HG02763 (cell line): ENCODE data around the gene PKN2.

Source experiments
- ATAC-seq: cut with Tn5 transposase; IDR thresholded peaks from one replicate; pipeline ENCODE4 v1.9.1; 2021; ENCODE audit warnings: mild to moderate bottlenecking, moderate library complexity; ENCODE audit not compliant: unreplicated experiment

The PKN2 gene

DNA sequence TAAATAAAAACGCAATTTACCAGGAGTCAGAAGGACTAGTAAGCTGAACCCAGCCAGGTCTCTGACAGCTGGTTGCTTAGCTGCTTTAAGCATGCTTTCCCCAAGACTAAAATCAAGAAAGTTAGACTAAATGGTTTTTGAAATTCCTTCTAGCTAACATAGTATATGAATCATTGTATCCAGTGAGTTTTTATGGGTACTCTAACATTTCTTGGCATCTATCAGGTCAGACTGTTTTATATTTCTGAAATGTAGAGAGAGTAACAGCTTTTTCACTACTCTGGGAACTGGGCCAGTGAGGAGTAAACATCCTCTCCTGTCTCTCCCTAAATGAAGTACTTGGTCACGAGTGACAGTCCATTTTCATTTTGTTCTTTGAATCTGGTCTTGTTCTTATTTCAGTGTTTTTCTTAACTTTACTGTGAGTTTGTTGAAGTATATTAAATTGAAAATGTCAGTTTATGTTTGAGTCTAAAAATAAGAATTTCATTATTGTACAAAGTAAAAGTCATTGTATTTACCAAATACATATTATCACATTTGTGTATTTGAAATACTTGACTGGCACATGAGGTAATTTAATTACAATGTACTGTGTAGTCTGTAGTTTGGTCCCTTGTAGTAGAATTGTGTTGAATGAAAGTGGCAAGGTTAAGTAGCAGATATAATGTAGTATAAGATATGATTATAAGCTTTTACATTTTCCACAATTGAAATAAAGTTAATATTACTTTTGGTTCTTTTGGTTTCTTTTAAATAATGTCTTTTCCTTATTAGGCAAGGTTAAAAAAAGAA lies 47.6 kb downstream of the PKN2 start:
- ATAC-seq, result no peak

DNA sequence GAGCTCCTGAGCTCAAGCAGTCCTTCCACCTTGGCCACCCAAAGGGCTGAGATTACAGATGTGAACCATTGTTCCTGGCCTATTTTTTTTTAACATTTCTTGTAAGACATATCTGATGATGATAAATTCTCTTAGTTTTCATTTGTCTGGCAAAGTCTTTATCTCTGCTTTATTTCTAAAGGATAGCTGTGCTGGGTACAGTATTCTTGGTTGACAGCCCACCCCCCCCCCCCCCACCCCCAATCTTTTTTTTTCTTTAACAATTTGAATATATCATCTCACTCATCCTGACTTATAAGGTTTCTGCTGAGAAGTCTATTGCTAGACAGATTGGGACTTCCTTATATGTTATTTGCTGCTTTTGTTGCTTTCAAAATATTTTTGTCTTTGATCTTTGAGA lies 51.3 kb downstream of the PKN2 start:
- ATAC-seq, result no peak

DNA sequence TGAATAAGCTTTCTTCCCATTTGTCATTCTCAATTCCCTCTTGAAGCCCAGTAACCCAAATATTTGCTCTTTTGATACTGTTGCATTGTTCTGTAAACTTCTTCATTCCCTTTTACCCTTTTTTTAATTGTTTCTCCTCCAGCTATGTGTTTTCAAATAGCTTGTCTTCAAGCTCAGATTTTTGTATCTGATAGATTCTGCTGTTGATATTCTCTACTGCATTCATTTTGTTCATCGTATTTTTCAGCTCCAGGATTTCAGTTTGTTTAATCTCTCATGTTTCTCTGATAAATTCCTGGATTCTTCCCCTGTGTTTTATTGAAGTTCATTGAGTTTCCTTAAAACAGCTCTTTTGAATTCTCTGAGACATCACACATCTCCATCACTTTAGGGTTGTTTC lies 51.8 kb downstream of the PKN2 start:
- no peak for ATAC-seq

DNA sequence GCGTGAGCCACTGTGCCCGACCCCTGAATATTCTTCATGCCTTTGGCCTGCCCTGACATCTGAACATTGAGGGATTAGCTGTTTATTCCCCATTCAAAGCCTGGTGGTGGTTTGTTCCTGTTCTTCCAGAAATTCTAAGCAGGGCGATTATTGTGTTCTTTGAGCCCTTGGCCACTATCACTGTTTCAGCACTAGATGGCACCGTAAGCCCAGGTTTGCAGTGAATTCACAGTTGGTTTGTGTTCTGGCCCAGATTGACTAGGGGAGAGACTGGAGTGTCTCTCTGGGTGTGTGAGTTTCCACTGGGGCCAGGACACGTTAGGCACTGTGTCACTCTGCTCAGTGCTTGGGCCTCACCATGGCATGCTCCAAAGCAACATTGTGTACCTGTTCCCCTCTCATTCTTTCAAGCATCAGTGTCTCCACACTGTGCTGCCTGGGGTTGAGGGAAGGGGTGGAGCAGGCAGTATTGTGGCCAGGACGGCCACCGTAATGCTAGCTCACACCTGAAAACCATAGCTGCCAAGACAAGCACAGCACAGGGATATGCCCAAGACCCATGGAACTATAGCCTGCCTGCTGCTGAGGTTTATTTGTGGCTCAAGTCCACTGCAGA lies 52.7 kb downstream of the PKN2 start:
- ATAC-seq, result no peak

DNA sequence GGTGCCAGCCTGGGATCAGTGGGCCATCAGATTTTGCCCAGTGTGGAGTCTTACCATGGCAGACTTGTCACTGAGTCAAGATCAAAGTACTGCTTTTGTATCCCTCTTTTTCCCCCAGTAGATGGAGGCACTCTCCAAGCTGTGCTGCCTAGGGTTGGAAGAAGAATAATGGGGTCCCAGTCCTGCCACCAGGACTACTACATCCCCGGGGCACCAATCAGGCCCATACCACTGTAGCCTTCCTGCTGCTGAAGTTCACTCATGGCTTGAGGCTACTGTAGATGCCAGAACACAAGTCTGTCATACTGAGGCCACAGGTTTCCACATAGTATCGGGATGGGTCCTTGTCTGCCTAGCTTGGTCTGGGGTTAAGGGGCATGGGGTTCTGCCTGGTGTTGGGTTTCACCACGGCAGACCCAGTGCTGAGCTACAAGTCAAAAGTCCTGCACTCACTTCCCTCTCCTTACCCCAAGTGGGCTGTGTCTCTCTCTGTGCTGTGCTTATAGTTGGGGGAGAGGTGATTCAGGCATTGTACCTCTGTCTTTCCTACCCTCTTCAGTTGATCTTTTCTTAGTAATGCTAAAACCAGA lies 53.4 kb downstream of the PKN2 start:
- no peak for ATAC-seq

DNA sequence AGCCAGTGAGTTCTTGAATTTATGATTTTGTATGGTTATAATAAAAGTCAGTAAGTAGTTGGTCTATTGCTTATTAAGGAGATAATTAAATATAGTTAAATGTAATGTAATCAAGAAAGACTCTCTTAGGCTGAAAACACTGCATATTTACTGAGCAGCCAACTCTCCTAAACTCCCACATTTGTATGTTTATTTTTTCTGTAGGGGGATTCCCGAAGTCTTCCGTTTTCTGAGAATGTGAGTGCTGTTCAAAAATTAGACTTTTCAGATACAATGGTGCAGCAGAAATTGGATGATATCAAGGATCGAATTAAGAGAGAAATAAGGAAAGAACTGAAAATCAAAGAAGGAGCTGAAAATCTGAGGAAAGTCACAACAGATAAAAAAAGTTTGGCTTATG lies 56.7 kb downstream of the PKN2 start:
- no peak for ATAC-seq

DNA sequence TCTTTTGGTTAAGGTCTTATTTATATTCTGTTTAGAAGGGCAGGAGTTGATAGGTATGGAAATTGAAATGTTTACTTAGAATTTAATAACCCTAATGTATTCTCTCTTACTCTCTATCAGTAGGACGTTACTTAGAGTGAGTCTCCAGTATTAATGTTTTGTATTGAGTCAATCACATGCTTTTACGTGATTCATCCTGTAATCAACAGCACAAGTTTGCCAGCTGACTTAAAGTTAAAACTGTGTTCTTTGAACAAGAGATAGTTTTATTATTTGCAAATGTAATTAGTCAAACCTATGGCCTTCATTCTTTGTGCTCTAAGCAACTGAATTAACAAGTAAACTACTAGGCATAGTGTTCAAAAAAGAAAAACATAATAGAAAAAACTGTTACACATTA lies 57.3 kb downstream of the PKN2 start:
- ATAC-seq, result no peak

DNA sequence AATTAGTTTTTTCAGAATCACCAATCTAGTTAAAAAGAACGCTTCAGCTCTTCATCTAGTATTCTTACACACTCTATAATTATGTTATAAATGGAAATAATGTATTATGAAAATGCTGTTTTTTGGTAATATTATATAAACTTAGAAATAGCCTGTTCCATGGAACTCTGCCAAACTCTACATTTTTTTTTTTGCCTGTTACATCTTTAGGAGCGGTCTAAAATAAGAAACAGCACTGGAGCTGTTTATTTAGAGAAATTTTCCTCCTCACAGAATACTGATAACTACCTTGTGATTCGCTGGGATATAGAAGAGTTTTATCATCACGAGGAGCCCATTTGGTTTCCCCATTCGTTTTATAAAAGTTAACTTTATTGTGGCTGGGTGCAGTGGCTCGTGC lies 58.5 kb downstream of the PKN2 start:
- no peak for ATAC-seq

DNA sequence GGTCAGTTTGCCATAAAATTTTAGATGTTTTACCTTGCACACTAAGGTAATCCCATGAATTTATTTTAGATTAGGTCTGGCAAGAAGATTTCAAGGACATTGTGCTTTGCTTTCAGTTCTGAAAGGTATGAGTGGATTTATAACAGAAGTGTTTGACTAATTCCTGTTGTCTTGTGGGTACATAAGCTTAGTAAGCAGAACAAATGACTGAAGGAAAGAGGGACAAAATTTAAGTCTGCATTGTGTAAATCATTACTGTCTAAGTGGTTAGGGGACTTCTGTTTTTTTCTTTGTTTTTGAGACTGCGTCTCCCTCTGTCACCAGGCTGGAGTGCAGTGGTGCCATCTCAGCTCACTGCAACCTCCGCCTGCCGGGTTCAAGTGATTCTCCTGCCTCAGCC lies 60.1 kb downstream of the PKN2 start:
- no peak for ATAC-seq

DNA sequence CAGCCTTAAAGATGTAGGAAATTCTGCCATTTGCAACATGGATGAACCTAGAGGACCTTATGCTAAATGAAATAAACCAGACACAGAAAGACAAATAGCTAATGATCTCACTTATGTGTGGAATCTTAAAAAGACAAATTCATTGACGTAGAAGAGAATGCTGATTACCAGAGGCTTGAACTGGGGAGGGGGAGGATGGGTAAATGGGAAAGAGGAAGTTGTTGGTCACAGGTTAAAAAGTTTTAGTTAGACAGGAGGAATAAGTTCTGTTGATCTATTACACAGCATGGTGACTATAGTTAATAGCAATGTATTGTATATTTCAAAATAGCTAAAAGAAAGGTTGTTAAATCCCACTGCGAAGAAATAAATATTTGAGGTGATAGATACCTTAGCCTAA lies 62.8 kb downstream of the PKN2 start:
- no peak for ATAC-seq

DNA sequence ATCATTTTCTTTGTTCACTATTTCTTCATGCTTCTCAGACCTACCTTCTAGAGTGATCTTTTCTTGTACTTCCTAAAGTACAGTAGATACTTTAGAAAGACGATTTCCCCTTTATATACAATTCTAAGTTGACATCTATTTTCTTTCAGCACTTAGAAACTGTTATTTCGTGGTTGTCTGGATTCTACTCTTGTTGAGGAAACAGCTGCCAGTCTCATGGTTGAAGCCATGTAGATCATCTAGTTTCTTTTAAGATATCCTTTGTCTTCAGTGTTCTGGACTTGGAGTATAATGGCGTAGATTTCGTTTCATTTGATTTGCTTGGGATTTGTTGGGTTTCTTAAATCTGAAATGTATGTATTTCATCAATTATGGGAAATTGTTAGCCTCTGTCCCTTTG lies 67.6 kb downstream of the PKN2 start:
- ATAC-seq, result no peak

DNA sequence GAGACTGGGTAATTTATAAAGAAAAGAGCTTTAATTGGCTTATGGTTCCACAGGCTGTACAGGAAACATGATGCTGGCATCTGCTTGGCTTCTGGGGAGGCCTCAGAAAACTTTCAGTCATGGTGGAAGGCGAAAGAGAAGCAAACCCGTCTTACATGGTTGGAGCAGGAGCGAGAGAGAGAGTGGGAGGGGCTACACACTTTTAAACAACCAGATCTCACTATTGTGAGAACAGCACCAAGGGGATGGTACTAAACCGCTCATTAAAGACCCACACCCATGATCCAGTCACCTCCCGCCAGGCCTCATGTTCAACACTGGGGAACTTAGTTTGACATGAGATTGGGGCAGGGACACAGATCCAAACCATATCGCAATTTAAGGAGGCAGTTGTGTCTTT lies 69.4 kb downstream of the PKN2 start:
- ATAC-seq, result no peak

DNA sequence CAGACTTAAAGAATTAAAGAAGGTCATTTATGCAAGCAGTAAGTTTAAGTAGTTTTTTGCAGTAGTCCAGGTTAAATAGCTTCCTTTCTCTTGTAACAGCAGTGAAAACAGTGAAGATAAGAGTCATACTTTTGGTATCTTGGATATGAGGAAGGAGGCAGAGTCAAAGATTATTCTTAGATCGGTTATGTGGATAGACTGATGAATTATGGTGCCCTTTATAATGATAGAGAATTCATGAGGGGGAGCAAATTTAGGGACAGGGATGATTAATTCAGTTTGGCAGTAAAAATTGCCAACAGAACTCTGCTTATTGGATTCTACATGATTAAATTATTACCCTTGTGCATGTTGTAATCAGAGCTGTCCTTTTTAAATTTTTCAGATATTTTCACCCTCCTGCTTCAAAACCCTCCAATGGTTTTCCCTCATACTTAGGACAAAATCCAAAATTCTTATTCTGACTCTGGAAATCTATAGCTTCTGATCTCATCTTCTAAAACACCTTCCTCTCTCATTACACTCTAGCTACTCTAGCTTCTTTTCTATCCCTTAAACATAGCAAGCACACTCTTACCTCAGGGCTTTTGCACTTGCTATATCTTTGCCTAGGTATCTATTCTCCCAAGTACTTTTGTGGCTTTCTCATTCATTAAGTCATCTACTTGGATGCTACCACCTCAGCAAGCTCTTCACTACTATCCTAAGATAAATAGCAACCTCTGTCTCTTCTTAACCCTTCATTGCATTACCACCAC lies 79.8 kb downstream of the PKN2 start:
- ATAC-seq, result no peak

DNA sequence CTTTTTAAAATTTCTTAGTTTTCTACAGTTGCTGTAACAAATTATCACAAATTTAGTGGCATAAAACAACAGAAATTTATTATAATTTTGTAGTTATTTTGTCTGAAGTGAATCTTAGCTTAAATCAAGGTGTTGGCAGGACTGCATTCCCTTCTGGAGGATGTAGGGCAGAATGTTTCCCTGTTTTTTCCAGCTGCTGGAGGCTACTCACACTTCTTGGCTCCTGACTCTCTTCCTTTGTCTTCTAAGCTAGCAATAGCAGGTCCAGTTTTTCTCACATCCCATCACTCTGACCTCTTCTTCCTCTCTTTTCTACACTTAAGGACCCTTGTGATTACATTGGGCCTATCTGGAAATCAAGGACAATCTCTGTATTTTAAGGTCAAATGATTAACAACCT lies 84.1 kb downstream of the PKN2 start:
- ATAC-seq, result no peak

DNA sequence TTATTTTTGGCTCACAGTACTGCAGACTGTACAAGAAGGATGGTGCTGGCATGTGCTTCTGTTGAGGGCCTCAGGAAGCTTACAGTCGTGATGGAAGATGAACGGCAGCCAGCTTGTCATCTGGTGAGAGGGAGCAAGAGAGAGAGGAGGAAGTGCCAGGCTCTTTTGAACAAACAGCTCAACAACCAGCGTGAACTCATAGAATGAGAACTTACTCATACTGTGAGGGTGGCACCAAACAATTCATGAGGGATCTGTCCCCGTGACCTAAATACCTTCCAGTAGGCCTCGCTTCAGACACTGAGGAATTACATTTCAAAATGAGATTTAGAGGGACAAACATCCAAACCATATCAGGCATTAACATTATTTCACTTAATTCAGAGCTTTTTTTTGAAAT lies 84.7 kb downstream of the PKN2 start:
- ATAC-seq, result no peak

DNA sequence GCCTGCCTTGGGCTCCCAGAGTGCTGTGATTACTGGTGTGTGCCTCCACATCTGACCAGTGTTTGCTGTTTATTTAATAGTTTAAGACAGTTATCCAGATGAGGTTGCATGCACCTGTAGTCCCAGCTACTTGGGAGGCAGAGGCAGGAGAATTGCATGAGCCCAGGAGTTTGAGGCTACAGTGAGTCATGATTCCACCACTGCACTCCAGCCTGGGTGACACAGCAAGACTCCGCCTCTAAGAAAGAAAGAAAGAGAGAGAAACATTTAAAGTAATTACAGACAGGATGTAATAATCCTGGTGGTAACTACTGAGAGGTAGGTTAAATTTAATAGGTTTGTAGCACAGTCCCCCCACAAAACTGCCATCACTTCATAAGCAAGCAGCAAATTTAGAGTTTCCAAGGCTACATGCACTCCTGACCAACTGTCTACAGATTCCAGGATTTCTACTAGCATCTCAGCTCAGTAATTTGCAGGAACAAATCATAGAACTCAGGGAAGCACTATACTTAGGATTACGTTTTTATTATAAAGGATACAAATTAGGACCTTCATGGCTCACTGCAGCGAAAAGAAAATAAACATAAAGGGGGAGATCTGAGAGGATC lies 89.6 kb downstream of the PKN2 start:
- ATAC-seq, result no peak

DNA sequence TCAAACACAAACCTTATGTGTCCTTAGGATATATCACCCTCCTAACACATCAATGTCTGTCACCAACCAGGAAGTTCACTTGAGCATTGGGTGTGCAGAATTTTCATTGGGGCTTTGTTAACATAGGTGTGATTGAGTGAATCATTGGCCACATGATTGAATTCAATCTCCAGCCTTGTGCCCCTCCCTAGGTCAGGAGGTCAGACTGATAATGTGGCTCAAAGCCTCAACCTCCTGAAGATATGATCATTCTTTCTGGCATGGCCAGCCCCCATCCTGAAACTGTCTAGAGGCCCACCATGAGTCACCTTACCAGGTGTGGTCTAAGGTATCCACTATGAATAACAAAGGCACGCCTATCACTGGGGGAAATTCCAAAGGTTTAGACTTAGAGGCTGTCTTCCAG lies 90.1 kb downstream of the PKN2 start:
- no peak for ATAC-seq

DNA sequence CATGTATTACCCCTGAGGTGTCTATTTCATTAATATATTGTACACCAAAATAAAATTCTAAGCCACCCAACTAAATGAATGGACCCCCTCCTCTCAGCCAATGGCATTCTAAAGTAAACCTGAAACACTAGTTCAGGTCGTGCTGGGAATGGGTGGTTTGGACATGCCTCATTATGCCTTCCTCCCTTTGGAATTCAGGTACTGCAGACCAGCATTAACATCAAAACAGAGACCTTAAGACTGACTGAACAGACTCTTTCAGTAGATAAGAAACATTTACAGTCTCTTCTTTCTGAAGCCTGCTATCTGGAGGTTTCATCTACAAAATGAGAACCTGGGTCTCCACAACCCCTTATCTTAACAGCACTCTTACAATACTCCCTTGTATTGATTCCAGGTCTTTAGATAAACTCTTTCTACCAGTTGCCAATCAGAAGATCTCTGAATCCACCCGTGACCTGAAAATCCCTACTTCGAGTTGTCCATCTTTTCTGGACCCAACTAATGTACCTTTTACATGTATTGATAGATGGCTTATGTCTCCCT lies 93.6 kb downstream of the PKN2 start:
- ATAC-seq, result no peak

DNA sequence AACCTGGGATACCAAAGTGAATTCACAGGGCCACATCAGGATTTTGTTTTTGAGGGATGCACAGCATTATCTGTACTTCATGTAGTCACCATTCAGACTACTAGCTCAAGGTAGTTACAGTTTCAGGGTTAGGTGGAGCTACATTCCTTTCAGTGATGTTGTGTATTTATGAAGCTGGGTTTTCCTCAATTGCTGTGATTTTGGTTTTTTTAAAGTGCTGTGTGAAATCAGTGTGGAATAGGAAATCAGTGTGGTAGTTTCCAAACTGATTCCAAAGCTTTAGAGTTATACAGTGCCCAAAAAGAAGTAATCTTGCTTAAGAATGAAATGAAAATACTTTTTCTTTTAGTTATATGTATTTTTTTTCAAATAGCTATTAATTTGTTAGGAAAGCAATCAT lies 95.8 kb downstream of the PKN2 start:
- ATAC-seq, result no peak

DNA sequence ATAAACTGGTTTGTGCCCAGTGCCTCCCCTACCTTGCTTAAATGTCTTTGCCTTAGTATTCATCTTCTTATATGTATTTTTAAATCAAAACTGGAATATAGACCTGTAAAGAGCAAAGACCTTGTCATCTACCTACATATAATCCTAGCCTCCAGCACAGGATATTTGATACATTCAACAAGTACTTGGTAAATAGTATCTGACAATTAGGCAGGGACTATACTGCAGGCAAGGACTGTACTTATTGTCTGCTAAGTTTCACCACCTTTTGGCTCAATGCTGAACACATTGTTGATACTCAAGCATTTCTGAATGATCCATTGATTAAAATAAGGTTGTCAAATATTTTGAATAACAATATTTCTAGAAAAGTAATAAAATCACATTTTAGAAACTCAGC lies 96.4 kb downstream of the PKN2 start:
- ATAC-seq, result no peak

DNA sequence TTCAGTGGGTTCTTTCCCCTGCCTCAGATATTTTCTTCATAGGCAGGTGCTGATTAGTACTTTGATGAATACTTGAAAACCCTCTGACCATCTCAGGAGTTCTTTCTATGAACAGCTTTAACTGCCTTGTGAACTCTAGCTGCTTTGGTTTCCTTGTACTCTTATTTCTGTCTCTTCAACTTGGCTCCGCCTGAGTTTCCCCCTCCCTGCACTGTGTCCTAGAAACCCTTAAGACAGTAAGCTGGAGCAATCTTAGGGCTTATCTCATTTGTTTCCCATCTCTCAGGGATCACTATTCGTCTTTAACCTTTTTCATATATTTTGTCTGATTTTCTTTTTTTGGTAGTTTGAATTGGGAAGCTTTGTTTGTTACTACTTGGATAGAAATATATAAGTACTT lies 99.1 kb downstream of the PKN2 start:
- no peak for ATAC-seq
